ENCODE measurements around the gene IPPK.
"Not testable (repeated sequence)": the region's sequence is repeated elsewhere in the genome, so short reads cannot be mapped to it uniquely, and the experiment has no call there.

Gene IPPK

DNA sequence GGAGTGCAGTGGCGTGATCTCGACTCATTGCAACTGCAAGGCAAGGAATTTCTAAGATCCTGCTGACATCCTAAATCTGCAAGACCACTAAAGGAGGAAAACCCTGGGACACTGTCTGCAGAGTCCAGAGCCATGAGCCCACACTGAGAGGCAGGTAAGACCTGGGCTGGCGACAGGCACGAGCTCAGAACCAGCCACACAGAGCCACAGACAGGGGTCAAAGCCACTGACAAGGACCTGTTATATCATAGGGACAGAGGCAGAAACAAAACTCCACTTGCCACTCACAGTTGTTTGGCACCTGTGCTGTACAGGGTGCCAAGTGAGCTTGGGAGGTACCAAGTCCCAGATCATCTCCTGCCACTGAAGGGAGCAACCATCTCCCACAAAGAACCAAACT lies 34.2 kb downstream of the IPPK start:
- no peak for DNase-seq

DNA sequence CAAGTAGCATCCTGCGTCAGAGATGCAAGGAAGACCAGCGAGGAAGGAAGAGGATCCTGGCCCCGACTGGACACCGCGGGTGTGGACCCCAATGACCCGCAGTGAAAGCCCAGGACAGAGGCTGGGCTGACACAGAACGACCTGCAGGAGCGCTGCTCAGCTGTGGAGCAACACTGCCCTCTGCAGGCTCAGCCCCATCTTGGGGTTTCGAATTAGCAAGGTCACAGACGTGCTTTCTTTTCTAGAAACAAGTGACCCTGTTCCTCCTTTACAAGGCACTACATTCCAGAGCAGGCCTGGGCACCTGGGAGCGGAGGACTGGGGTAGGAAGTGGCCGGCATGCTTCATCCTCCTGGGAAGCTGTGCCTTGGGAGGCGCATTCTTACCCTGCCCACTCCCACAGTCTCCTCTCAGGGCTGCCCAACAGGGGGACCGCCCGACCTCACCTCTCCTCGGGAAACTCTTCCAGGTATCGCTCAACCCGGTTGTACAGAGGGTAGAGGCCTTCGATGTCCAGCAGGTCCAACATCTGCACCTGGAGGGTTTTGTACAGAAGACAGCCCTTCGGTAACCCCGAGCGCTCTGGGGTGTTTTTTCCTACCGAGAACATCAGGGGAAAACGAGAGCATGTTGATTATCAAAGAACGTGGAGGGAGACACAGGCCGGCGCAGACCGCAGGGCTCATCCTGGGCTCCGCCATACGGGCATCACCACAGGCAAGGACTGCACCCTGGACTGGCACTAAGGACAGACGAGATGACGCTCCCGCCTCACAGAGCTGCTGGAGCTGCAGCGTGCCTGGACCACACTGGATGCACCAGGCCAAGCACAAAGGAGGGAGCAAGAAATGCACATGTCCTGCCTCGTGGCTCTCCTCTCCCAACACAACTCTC lies 35.0 kb downstream of the IPPK start:
- DNase-seq, result peak; percentile 63

DNA sequence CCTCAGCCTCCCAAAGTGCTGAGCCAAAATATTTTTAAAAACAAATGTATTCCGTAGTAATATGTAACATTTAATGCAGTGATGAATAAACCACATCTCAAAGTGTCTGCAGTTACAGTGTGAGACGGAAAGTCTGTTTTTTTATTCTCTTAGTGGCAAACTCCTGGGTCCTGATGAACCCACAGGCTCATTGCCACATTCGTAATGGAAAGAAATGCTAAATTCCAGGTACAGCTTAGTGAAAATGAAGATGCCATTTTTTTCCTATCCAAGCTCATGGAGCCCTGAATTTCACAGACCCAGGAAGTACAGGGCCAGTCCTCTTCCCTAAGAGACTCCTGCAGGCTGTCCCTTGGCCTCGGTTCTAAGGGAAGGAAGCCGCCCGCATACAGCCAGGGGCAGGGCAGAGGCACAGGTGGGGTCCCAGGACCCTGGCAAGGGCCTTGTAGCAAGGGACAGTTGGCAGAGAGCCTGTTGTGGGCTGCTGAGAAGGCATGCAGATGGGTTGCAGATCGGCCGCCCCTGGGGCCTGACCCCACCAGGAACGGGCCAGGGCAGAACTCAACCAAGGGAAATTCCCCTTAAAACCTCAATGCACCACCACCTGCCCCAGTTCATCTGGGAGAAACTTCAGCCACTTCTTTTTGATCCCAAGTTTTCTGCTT lies 36.2 kb downstream of the IPPK start:
- DNase-seq, result peak; percentile 5

GRCh38 chr9:92632641-92633040 lies 37.3 kb downstream of the IPPK start:
- peak; percentile 5 for DNase-seq

DNA sequence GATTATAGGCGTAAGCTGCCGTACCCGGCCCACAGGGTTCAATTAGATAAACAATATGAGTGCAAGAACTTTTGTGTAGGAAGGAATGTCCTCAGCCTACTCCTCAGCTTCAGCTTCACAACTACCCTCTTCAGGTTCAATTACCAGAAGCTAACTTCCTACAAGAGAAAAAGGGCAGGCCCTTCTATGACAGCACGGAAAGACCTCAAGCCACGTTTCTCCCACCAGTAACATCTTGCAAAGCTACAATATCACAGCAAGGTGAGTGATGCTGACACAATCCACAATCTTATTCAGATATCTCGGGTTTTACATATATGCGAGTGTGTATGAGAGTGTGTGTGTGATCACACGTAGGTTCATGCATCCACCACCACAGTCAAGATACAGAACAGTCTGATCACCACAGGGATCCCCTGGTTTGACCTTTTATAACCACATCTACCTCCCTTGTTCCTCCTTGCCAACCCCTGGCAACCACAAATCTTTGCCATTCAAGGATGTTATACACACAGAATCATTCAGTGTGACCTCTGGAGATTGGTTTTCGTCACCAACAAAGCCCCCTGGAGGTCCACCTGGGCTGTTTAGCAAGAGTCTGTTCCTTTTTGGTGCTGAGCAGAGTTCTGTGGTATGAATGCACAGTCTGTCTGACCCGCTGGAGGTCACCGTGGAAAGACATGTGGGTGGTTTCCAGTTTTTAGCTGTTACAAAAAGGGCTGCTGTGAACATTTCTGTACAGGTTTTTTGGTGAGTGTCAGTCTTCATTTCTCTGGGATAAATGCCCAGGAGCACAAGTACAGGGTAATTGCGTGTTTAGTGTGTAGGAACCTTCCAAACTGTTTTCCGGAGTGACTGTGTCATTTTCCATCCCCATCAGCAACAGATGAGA lies 38.2 kb downstream of the IPPK start:
- peak; percentile 10 for DNase-seq

GRCh38 chr9:92627651-92628050 lies 42.3 kb downstream of the IPPK start:
- DNase-seq, result no peak

- no peak for DNase-seq
Observed at GRCh38 chr9:92626484-92626883, 43.4 kb downstream of the IPPK start.

DNA sequence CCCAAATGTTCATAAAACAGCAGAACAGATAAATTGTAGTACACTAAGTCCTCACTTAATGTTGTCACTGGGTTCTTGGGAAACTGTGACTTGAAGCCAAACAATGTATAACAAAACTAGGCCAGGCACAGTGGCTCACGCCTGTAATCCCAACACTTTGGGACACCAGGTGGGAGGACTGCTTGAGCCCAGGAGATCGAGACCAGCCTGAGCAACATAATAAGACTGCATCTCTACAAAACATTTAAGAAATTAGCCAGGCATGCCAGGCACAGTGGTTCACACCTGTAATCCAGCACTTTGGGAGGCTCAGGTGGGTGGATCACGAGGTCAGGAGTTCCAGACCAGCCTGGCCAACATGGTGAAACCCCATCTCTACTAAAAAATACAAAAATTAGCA lies 46.0 kb downstream of the IPPK start:
- not testable (repeated sequence) for DNase-seq

GRCh38 chr9:92620845-92621244 lies 49.1 kb downstream of the IPPK start:
- DNase-seq, result no peak

DNA sequence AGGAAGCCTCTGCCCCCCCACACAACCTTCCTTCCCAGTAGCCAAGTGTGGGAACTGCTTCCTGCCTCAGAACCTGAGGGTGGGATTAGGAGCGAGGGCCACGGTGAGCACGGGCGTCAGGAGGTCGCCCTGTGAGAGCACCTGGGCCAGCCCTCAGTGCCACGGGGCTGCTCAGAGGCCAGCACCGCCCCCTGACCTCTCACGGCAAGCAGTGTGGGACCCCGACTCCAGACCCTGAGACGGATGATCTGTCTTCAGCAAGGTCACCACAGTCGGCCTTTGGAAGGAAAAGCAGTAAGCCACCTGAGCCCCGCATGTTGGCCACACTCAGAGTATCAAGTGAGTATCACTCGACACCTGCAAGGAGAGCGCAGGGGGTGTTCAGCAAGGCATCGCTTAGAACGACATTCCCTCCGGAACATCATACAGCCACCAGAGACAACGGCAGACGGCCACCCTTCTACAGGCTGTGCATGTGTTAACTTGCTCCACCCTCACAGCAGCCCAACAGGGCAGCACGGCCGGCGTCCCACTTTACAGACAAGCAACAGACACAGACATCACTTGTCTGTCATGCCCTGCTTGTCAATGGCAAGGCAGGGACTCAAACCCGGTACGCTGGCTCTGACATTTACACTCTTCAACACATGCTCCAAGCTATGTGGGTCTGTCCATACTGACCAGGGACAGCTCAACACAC lies 50.2 kb downstream of the IPPK start:
- no peak for DNase-seq

- DNase-seq, result no peak
Observed at GRCh38 chr9:92618633-92619225, 51.2 kb downstream of the IPPK start.

GRCh38 chr9:92617951-92618510 lies 51.9 kb downstream of the IPPK start:
- no peak for DNase-seq

GRCh38 chr9:92617195-92617813 lies 52.6 kb downstream of the IPPK start:
- no peak for DNase-seq

- no peak for DNase-seq
Observed at GRCh38 chr9:92616655-92617111, 53.2 kb downstream of the IPPK start.

- DNase-seq, result no peak
Observed at GRCh38 chr9:92616199-92616641, 53.7 kb downstream of the IPPK start.

- no peak for DNase-seq
Observed at GRCh38 chr9:92615790-92616189, 54.1 kb downstream of the IPPK start.

DNA sequence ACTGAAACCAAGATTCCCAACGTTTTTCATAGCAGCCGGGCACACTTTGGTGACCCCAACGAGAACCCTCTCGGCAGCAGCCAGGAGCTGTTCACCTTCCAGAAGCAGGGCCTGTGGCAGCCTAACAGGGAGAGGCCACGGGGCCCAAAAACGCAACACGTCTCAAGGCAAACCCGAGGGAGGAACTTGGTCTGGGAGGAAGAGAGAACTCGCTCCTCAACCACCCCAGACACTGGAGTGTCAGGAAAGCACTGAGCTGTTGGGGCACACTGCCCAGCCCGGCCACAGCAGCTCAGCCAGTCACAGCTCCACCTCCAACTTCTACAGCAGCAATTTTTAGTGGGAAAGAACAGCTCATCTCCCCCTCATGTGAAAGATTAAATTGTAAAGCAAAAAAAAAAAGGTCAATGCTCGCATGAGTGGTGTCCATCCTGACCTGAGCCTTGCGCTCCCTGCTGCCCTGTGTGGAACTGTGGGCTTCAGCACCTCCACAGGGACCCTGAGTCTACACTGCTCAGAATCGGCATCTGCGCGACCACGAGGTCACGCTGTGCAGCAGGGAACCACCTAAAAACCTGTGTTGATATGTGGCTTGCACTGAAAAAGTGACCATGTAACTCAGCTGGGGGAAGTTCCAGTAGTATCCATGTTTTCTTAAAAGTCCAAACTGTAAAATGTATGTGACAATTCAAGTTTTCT lies 55.0 kb downstream of the IPPK start:
- no peak for DNase-seq

GRCh38 chr9:92614123-92614510 lies 55.8 kb downstream of the IPPK start:
- no peak for DNase-seq

DNA sequence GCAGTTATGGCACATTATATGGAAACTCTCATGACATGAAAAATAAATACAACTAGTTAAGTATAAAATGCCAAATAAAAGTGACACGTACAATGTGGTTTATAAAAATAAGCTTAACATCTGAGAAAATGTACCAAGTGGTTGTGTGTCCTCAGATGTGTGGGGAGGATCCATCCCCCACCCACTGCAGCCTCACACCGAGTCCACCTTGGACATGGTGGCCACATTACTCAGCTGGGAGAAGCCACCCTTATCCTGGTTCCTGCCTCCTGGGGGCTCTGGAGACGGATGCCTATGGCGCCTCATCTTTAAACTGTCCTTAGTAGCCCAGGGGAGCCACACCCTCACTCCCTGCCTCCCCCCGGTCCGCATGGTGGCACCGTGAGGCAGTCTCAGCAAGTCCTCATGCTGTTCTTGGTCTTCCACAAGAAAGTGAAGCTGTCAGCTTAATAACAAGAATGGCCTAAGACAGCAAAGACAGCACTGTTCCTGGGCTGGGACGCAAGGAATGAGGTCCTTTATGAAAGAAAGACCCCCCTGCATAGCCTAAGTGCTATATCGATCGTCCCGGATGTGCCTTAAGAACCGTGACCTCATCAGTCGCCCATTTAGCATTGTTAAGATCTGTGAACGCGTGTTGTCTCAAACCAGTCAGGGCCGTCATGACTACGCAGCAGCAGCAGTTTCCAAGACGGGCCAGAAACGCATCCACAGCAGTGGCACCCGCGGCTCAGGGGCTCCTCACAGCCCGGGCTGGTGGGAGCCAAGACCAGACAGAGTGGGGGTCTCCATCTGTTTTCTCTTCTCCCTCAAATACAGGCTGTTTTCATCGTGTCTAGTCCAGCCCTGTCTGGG lies 56.4 kb downstream of the IPPK start:
- DNase-seq, result no peak

- no peak for DNase-seq
Observed at GRCh38 chr9:92612816-92613215, 57.1 kb downstream of the IPPK start.

Measured in activated CD8-positive, alpha-beta memory T cell treated with anti-CD3 and anti-CD28 coated beads, Interleukin-2, amount 50 U/mL, for 4 hours (primary cell).